HFFc6 (cell line): ENCODE results near the gene ST13. TPM values are rescaled to one million over a fixed set of nuclear protein-coding genes. Genes with fewer than 3 reads are reported as not detected.

Experiments
- DNase-seq: peaks from one replicate; pipeline ENCODE4 v3.0.0-alpha.2; 2018
- H3K27ac Mint-ChIP-seq: 2 replicates; pipeline ENCODE4 v1.8.0; 2020; ENCODE audit warnings: mild to moderate bottlenecking, mixed read lengths
- H3K27me3 Mint-ChIP-seq: 2 replicates; pipeline ENCODE4 v1.8.0; 2021; ENCODE audit warnings: mild to moderate bottlenecking, moderate library complexity, mixed read lengths; ENCODE audit not compliant: insufficient read depth
- H3K36me3 Mint-ChIP-seq: 2 replicates; pipeline ENCODE4 v1.8.0; 2021; ENCODE audit warnings: low read depth, mixed read lengths
- H3K4me1 Mint-ChIP-seq: 2 replicates; pipeline ENCODE4 v1.8.0; 2020; ENCODE audit warnings: low read depth, mixed read lengths
- H3K4me3 Mint-ChIP-seq: 2 replicates; pipeline ENCODE4 v1.8.0; 2020; ENCODE audit warnings: mild to moderate bottlenecking, moderate library complexity, mixed read lengths
- H3K9me3 Mint-ChIP-seq: 2 replicates; pipeline ENCODE4 v1.8.0; 2020; ENCODE audit warnings: mild to moderate bottlenecking, mixed read lengths
- CTCF ChIP-seq: fragments of 200-600 bp; sonication (generic); IDR thresholded peaks from 2 replicates; pipeline ENCODE4 v1.5.0; 2021; ENCODE audit warnings: antibody characterized with exemption, mild to moderate bottlenecking
- total RNA-seq, 6 experiments: library from RNA; stranded (reverse); fragmentation: NEBNext Ultra II Directional; extraction: Animal tissue kit (Norgen Biotek cat#: 25700); gene quantifications; 2 replicates in 1 of 6; 3 replicates in 5 of 6; pipeline ENCODE4 v1.2.3, GENCODE V29; 2021

Gene ST13
- total RNA-seq, 6 experiments from 2014 or later, result 236 to 251 (median 243) TPM

GRCh38 chr22:40808018-40808841 lies 48.2 kb downstream of the ST13 start:
- no peaks in the 10 kb centered on the region for H3K27me3 Mint-ChIP-seq
- H3K27ac Mint-ChIP-seq, result peak overlapping the region; percentile 78
- peak overlapping the region; percentile 67; the same call in 1 of the 2 replicates for H3K4me3 Mint-ChIP-seq
- peaks cover 30% of the 10 kb centered on the region for H3K4me1 Mint-ChIP-seq
- no peaks in the 10 kb centered on the region for H3K9me3 Mint-ChIP-seq
- peaks cover 15% of the 10 kb centered on the region for H3K36me3 Mint-ChIP-seq
- no peak for DNase-seq
- TF ChIP-seq CTCF, result no peak

GRCh38 chr22:40806711-40807110 lies 49.7 kb downstream of the ST13 start:
- no peaks in the 10 kb centered on the region for H3K9me3 Mint-ChIP-seq
- DNase-seq, result no peak
- no peak overlapping the region for H3K27ac Mint-ChIP-seq
- no peak overlapping the region for H3K4me3 Mint-ChIP-seq
- H3K4me1 Mint-ChIP-seq, result peaks cover 22% of the 10 kb centered on the region
- no peak for TF ChIP-seq CTCF
- H3K36me3 Mint-ChIP-seq, result peaks cover 9% of the 10 kb centered on the region
- no peaks in the 10 kb centered on the region for H3K27me3 Mint-ChIP-seq

- no peak for DNase-seq
- no peak for TF ChIP-seq CTCF
- peaks cover 9% of the 10 kb centered on the region for H3K36me3 Mint-ChIP-seq
- no peaks in the 10 kb centered on the region for H3K9me3 Mint-ChIP-seq
- H3K4me3 Mint-ChIP-seq, result no peak overlapping the region
- H3K4me1 Mint-ChIP-seq, result peaks cover 22% of the 10 kb centered on the region
- no peaks in the 10 kb centered on the region for H3K27me3 Mint-ChIP-seq
- H3K27ac Mint-ChIP-seq, result no peak overlapping the region
Measured at GRCh38 chr22:40805699-40806203, 50.7 kb downstream of the ST13 start.

- no peaks in the 10 kb centered on the region for H3K27me3 Mint-ChIP-seq
- no peak for DNase-seq
- H3K27ac Mint-ChIP-seq, result no peak overlapping the region
- TF ChIP-seq CTCF, result no peak
- H3K4me1 Mint-ChIP-seq, result peaks cover 22% of the 10 kb centered on the region
- H3K36me3 Mint-ChIP-seq, result peaks cover 9% of the 10 kb centered on the region
- no peak overlapping the region for H3K4me3 Mint-ChIP-seq
- no peaks in the 10 kb centered on the region for H3K9me3 Mint-ChIP-seq
Measured at GRCh38 chr22:40805239-40805638, 51.2 kb downstream of the ST13 start.

- no peak overlapping the region for H3K27ac Mint-ChIP-seq
- TF ChIP-seq CTCF, result no peak
- H3K4me3 Mint-ChIP-seq, result no peak overlapping the region
- H3K27me3 Mint-ChIP-seq, result no peaks in the 10 kb centered on the region
- peaks cover 17% of the 10 kb centered on the region for H3K4me1 Mint-ChIP-seq
- peaks cover 7% of the 10 kb centered on the region for H3K36me3 Mint-ChIP-seq
- no peak for DNase-seq
- no peaks in the 10 kb centered on the region for H3K9me3 Mint-ChIP-seq
Measured at GRCh38 chr22:40803321-40803720, 53.1 kb downstream of the ST13 start.
